Measurements from ENCODE around the gene CHAC2. TPM values are rescaled to one million over a fixed set of nuclear protein-coding genes. Genes with fewer than 3 reads are reported as not detected.

The CHAC2 gene
- total RNA-seq, 1 donor from 2014 or later: 1.3 TPM

GRCh38 chr2:53750041-53750768 is 17.4 kb upstream of the CHAC2 start:
- no peaks in the 10 kb centered on the region for H3K4me1 Mint-ChIP-seq (ENCODE audit: unreplicated experiment)
- H3K9me3 Mint-ChIP-seq (ENCODE audit: unreplicated experiment): no peaks in the 10 kb centered on the region
- no peaks in the 10 kb centered on the region for H3K27me3 Mint-ChIP-seq (ENCODE audit: unreplicated experiment)
- no peak overlapping the region for H3K4me3 Mint-ChIP-seq (ENCODE audit: unreplicated experiment)
- no peak for TF ChIP-seq CTCF (IDR thresholded peaks at IDR 0.05; ENCODE audit: unreplicated experiment)
- no peak overlapping the region for H3K27ac Mint-ChIP-seq (ENCODE audit: unreplicated experiment)
- DNase-seq (ENCODE audit: low spot score): no peak
- H3K36me3 Mint-ChIP-seq (ENCODE audit: low read depth, unreplicated experiment): no peaks in the 10 kb centered on the region

- no peaks in the 10 kb centered on the region for H3K27me3 Mint-ChIP-seq (ENCODE audit: unreplicated experiment)
- TF ChIP-seq CTCF (IDR thresholded peaks at IDR 0.05; ENCODE audit: unreplicated experiment): no peak
- H3K4me3 Mint-ChIP-seq (ENCODE audit: unreplicated experiment): no peak overlapping the region
- H3K9me3 Mint-ChIP-seq (ENCODE audit: unreplicated experiment): no peaks in the 10 kb centered on the region
- H3K36me3 Mint-ChIP-seq (ENCODE audit: low read depth, unreplicated experiment): peaks cover 3% of the 10 kb centered on the region
- no peaks in the 10 kb centered on the region for H3K4me1 Mint-ChIP-seq (ENCODE audit: unreplicated experiment)
- DNase-seq (ENCODE audit: low spot score): no peak
- no peak overlapping the region for H3K27ac Mint-ChIP-seq (ENCODE audit: unreplicated experiment)
Measured at GRCh38 chr2:53751728-53752127, 15.9 kb upstream of the CHAC2 start.

GRCh38 chr2:53752385-53752784 is 15.2 kb upstream of the CHAC2 start:
- no peaks in the 10 kb centered on the region for H3K27me3 Mint-ChIP-seq (ENCODE audit: unreplicated experiment)
- DNase-seq (ENCODE audit: low spot score): no peak
- H3K4me3 Mint-ChIP-seq (ENCODE audit: unreplicated experiment): no peak overlapping the region
- H3K9me3 Mint-ChIP-seq (ENCODE audit: unreplicated experiment): no peaks in the 10 kb centered on the region
- H3K4me1 Mint-ChIP-seq (ENCODE audit: unreplicated experiment): no peaks in the 10 kb centered on the region
- TF ChIP-seq CTCF (IDR thresholded peaks at IDR 0.05; ENCODE audit: unreplicated experiment): no peak
- peaks cover 5% of the 10 kb centered on the region for H3K36me3 Mint-ChIP-seq (ENCODE audit: low read depth, unreplicated experiment)
- no peak overlapping the region for H3K27ac Mint-ChIP-seq (ENCODE audit: unreplicated experiment)

- Mint-ChIP-seq H3K4me3 (ENCODE audit: unreplicated experiment) (no peak overlapping the region), H3K4me1 (ENCODE audit: unreplicated experiment) (no peaks in the 10 kb centered on the region), H3K9me3 (ENCODE audit: unreplicated experiment) (no peaks in the 10 kb centered on the region), H3K27me3 (ENCODE audit: unreplicated experiment) (no peaks in the 10 kb centered on the region), H3K27ac (ENCODE audit: unreplicated experiment) (no peak overlapping the region), H3K36me3 (ENCODE audit: low read depth, unreplicated experiment) (peaks cover 5% of the 10 kb centered on the region)
- no peak for DNase-seq (ENCODE audit: low spot score)
- no peak for TF ChIP-seq CTCF (IDR thresholded peaks at IDR 0.05; ENCODE audit: unreplicated experiment)
Measured at GRCh38 chr2:53753041-53753440, 14.6 kb upstream of the CHAC2 start.

GRCh38 chr2:53755121-53755520 is 12.5 kb upstream of the CHAC2 start:
- H3K4me1 Mint-ChIP-seq (ENCODE audit: unreplicated experiment): no peaks in the 10 kb centered on the region
- H3K9me3 Mint-ChIP-seq (ENCODE audit: unreplicated experiment): no peaks in the 10 kb centered on the region
- H3K4me3 Mint-ChIP-seq (ENCODE audit: unreplicated experiment): no peak overlapping the region
- DNase-seq (ENCODE audit: low spot score): no peak
- H3K27me3 Mint-ChIP-seq (ENCODE audit: unreplicated experiment): no peaks in the 10 kb centered on the region
- H3K27ac Mint-ChIP-seq (ENCODE audit: unreplicated experiment): no peak overlapping the region
- peaks cover 10% of the 10 kb centered on the region for H3K36me3 Mint-ChIP-seq (ENCODE audit: low read depth, unreplicated experiment)
- no peak for TF ChIP-seq CTCF (IDR thresholded peaks at IDR 0.05; ENCODE audit: unreplicated experiment)
